HG02642 (cell line): Measurements from ENCODE around the gene INPP4A.
"Not testable (repeated sequence)": the region's sequence is repeated elsewhere in the genome, so short reads cannot be mapped to it uniquely, and the experiment has no call there.

Experiments used
- ATAC-seq: cut with Tn5 transposase; IDR thresholded peaks from one replicate; pipeline ENCODE4 v1.9.1; 2021; ENCODE audit warnings: mild to moderate bottlenecking; ENCODE audit not compliant: unreplicated experiment, poor library complexity

The INPP4A gene

DNA sequence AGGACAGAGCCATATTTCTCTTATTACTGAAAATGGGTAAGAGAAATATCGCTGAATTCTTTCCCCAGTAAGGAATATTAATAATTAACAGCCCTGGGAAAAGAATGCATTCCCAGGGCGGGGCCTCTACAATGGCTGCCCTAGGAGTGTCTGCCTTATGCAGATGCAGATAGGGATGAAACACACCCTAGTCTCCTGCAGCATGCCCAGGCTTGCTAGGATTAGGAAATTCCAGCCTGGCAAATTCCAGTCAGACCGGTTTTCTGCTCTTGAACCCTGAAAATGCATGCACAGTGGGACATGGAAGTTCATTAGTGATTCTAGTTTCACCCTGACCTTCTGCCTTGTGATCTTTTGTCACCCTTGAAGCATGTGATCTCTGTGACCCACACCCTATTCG, 9.0 kb upstream of the INPP4A start:
- ATAC-seq: not testable (repeated sequence)

DNA sequence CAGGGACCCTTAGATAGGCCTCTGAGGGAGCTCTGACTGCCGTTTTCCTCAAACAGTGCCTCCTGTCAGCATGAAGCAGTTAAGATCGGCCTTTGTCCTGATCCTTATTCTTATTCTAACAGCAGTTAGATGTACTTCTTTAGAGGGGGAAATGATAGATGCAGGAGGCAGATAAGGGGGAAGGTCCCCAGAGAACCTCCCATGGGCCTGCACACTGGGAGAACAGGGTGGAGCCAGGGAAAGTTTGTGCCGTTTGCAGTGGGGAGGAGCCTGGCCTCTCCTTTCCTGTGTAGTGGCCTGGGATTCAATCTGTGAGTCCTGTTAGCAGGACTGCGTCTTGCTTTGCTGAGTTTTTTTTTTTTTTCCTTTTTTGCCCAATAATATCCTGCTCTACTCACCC, 7.9 kb upstream of the INPP4A start:
- no peak for ATAC-seq

DNA sequence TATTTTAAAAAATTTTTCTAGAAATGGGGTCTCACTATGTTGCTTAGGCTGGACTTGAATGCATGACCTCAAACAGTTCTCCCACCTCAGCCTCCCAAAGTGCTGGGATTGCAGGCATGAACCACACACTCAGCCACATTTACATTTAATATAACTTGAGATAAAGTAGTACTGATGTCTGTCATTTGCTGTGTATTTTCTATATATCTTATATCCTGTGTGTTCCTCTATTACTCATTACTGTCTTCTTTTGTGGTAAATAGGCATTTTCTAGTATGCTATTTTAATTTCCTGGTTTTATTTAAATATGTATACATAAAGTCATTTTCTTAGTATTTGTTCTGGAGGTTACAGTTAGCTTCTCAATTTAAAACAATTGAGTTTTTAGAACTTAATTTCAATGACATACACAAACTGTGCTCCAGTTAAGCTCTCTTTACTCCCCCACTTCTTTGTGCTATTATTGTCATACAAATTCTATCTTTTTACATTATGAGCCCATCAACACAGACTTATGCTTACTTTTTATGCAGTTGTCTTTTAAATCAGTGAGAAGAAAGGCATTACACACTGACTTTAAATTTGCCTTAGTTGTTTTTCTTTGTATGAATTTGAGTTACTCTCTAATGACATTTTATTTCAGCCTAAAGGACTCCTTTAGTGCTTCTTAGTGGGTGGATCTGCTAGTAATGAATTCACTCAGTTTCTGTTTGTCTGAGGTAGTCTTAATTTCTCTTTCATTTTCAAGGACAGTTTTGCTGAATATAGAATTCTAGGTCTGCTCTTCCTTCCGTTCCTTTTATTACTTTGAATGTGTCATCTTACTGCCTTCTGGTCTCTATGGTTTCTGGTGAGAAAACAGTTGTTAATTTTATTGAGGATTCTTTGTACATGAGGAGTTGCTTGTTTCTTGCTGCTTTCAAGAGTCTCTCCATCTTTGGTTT, 6.2 kb upstream of the INPP4A start:
- peak; percentile 78 for ATAC-seq

DNA sequence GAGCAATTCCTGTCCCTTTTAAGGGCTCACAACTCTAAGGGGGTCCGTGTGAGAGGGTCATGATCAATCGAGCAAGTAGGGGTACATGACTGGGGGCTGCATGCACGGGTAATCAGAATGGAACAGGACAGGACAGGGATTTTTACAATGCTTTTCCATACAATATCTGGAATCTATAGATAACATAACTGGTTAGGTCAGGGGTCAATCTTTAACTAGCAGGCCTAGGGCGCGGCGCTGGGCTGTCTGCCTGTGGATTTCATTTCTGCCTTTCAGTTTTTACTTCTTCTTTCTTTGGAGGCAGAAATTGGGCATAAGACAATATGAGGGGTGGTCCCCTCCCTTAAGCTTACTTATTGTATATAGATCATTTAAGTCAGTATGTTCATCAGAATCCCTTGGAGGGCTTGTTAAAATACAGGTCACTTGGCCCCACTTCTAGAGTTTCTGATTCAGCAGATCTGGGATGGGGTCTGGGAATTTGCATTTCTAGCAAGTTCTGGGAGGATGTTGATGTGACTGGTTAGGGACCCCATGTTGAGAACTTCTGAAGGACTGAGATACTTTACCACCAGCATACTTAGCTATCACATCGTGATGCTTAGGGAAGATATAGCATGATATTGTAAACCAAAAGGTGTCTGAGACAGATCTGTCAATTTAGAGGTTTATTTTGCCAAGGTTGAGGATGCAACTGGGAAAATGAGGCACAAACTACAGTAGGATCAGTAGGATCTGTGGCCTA, 2.8 kb upstream of the INPP4A start:
- no peak for ATAC-seq

DNA sequence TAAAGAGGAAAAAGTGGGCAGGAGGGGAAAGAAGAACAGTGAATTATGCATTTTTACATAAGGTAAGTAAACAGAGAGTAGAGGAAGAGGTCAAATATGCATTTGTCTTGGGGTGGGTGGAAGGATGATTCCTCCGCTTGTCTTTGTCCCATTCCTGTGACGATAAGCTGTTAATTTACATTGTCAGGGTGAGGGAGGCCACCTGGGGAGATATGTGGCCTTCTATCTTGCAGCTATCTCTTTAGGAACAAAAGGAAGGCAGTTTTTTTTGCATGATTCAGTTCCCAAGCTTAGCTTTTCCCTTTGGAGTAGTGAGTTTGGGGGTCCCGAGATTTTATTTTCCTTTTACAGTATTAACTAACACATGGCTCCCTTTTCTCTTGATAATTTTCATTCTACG, 2.2 kb upstream of the INPP4A start:
- ATAC-seq: no peak

DNA sequence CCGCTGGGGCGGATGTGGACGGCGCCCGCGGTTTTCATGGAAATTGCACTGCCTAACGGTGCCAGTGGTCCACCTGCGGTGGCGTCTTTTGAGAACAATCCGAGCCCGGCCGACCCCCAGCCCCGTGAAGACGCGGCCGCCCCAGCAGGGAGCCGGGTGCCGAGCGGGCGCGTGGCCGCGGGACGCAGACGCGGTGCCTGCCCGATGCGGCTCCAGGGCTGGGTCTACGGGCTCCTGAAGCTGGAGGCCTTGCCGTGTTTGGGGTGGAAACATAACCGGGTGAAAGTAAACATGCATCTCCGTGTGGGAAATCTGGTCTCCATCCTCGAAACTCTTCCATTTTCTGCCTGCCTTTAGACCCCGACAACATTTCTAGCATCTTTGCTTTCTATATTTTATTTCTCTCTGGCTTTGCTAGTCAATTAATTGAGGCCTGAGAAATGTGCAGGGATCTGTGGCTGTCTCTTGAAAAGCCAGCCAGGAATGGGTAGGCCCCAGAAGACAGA, 572 bp downstream of the INPP4A start:
- ATAC-seq: peak; percentile 38

DNA sequence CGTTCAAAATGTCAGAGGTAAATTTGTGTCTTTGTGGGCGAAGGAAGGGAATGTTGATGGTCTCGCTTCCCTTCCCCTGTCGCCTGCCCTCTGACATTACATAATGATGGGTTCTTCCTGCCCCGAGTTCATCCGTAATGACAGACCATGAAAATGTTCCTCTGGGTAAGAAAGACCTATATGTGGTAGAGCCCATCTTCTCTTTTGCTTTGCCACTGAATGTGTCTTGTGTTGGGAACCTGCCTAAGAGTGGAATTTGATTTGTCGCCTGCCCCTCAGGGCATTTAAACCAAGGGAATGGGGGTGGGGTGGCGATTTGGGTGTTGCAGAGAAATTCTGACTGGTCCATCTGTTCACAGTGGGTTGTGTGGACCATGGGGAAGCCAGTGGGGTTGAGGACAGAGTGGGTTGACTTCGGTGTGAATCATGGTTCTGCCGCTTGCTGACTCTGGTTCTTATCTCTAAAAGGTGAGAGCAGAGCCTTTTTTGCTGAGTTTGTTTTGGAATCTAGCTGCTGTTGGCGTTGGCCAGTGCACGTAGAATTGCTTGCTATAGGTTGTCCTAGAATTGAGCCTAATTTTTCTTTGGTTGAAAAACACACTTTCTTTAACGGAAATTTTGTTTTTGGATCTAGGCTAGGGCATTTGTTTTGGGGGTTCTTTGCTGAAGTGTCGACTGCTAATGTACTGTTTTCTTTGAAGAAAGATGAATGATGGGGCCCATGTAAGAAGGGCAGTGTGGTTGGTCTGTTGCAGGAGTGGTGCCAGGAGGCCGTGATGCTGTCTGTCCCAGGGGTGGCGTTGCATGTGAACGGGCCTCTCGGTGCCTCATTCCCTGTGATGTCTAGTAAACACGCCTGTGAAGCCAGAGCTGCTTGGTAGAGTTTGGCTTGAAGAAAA, 1.3 kb downstream of the INPP4A start:
- no peak for ATAC-seq

DNA sequence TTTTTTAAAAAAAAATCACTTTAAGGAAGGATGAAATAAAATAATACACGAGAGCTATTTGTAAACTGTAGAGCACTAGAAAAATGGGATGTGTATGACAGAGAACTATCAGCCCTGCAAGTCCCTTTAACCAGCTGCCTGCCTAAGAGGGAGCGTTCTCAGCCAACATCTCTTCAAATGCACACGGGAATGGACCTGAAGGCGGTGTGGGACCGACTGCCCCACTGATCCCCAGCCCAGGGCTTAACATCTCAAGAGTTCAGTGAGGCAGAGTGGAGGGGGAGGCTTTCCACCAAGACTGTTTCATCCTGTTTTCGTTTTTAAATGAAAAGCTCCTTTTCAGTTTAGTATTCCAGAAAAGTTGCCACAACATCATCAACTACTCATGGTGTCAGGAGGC, 2.2 kb downstream of the INPP4A start:
- ATAC-seq: no peak

DNA sequence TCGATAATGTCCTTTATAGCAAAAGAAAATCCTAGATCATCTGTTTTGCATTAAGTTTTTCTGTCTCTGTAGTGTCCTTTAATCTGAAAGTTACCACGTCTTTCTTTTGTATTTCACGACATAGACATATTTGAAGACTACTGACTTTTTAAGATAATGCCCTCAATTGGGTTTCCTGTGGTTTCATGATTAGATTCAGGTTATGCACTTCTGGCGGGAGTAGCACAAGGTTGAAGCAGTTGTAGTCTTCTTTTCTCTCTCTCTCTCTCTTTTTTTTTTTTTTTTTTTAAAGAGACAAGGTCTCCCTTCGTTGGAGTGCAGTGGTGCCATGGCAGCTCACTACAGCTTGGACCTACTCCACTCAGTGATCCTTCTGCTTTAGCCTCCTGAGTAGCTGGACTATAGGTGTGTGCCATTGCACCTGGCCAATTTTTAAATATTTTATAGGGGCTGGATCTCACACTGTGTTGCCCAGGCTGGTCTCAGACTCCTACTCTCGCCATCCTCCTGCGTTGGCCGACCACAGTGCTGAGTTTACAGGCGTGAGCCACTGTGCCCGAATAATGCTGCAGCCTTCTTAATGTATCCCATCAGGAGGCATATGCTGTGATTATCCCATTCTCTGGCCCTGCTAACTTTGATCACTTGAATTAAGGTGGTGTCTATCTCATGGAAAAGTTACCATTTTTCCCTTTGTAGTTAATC, 3.9 kb downstream of the INPP4A start:
- no peak for ATAC-seq

DNA sequence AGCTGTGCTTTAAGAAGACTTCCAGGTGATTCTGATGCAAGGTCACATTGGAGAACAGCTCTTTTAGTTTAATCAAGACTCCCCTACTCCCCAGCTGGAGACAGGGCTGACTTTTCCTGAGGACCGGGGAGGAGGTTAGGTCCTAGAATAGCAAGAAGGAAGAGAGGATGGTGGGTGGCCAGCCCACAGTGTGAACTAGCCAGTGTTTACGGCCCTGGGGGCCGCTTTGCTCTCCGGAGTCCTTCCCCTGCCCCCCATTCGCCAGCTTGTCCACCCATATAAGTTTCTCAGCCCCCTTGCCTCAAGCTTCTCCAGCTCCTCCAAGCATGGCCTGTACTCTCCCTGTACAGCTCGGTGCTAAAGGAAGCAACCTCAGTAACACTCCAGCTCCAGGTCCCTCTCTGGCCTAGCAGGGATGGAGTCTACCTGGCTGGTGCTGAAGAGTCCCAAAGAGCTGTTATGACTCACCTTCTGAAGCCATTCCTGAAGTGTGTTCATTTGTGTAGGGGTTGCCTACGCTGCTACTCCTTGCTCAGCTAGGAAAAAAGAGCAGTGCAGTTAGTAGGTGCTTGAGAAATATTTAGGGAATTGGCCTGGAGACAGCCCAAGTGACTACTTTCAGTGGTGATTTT, 7.9 kb downstream of the INPP4A start:
- no peak for ATAC-seq

DNA sequence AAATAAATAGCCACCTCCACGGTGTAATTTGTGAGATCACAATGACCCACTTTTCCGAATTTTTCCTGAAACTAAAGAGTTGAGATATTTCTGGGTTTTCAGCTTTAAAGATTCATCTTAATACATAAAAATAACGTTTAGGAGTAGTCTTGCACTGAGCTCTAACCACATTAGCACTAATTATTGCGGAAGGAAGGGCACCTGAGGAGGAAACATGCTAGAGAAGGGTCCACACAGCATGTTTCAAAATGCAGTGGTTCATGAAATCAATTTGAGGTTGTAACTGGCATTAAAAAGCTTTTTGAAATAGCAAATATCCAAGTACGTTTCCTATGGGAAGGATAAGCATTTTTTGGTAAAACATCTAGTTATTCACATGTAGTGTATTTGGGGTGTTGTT, 8.4 kb downstream of the INPP4A start:
- no peak for ATAC-seq

DNA sequence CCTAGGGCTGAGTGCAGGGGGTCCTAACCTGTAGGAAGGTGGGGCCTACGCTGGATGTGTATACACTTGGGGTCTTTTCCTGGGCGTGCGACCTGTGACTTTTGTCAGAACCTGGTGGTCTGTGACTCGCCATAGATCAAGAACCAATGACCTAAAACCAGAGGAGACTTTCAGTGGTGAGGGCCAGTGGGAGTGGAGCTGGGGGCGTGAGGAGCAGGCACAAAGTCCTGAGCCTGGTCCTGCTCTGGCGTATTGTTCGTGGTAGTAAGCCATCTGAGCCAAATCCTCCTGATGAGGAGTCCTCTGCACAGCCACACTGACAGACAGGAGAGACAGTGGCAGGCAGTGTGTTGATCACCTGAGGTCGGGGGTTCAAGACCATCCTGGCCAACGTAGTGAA, 8.9 kb downstream of the INPP4A start:
- ATAC-seq: no peak

DNA sequence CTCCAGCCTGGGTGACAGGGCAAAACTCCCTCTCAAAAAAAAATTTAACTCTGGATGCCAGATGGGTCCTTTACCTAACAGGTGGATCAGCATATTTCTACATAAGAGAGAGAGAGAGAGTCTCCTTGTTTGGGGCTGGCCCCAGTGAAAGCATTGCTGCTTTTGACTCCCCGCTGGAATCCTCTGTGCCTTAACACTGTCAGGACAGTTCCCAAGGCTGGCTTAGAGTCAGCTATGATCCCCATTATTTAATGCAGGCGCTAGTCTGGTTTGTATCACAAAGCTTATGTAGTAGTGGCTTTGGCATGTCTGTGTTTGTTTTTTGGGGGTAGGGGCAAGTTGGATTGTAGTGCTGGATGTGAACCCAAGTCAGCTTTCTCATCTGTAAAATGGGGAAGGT, 9.4 kb downstream of the INPP4A start:
- ATAC-seq: no peak

DNA sequence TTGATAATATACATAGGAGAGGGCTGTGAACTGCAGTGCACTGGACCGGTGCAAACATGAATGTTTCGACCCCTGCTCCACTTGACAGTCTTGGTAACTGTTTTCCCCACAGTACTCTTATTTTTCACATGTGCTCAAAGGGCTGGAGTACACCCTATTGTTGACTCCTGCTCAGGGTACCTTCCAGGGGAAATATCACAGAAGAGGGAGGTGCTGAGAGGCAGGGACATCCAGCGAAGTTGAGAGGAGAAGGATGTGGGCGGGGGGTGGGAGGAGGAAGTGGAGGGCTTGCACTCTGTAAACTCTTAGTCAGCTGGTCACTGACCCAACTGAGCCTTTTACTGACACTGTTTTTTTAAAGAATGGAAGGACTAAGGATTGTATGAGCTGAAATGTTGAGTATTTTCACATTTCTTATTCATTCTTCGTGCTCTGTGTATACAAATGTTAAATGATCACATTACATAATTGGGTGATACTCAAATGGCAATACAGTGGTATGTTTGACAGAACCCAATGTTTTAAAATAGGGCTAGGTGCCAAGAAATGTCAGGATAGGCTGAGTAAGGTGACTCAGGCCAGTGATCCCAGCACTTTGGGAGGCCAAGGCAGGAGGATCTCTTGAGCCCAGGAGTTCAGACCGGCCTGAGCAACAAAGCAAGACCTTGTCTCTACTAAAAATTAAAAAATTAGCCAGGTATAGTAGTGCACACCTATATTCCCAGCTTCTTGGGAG, 10.0 kb downstream of the INPP4A start:
- ATAC-seq: peak; percentile 43

DNA sequence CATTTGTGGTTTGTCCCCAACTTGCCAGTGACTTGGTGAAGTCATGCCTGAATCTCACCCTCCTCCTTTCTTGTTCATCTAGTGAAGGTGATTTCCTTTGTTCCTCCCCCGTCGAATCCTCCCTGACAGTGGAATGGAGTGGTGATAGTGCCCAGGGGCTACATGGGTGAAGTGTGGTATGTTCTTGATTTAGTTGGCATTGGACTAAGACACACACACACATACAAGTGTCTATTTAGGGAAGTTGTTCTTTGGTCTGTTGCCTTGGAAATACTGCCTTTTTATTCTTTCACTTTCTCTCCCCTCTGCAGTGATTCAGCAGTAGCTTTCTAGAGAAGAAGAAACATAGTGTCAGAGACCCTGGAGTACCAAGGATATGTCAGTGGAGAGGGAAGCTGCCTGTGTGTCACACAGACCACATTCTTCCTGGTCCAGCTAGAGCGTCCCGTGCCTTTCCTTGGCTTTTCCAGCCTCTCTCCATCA, 10.9 kb downstream of the INPP4A start:
- ATAC-seq: peak; percentile 43

DNA sequence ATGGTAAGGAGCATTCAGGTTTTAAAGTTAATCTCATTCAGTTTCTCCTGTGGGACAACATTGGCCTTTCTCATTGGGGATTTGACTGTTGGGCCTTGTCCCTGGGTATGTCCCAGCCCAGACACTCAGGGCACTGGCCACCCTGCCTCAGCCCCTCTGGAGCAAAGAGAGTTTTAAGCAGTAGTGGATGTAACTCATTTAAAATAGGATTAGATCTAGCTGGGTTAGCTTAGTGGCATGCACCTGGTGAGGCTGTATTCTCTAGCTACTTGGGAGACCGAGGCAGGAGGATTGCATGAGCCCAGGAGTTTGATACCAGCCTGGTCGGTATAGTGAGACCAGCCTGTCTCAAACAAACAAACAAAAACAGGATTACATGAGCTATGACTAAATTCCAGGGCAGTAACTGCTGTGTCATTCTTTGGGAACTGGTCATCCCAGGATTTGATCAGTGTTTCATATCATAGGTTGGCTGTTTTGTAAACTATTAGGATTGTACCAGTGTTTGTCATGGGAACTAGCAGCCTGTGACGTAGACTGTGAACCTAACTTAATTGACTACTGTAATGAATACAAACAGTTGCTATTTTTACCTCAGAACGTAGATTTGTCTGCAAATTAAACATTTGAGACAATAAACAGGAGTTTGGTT, 12.5 kb downstream of the INPP4A start:
- no peak for ATAC-seq

DNA sequence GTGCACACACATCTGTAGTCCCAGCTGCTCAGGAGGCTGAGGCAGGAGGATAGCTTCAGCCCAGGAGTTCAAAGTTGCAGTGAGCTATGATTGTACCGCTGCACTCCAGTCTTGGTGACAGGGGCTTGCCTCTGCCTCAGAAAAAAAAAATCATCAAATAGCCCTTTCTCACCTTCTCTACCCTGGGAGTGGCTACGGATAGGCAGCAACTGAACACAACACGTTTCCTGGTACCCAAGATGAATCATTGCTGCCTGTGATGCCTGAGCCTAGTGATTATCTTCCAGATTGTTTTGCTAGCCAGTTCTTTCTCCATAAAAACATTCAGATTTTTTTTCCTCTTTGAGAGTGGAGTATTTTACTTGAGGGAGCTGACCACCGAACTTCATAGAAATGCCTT, 13.5 kb downstream of the INPP4A start:
- ATAC-seq: no peak
